ENCODE measurements around the gene RPS21. TPM values are rescaled to one million over a fixed set of nuclear protein-coding genes. Genes with fewer than 3 reads are reported as not detected.

The RPS21 gene
- total and polyA plus RNA-seq, 2 of the 4 experiments (the other 2 are of a cell fraction), result 2,710 to 4,298 TPM

DNA sequence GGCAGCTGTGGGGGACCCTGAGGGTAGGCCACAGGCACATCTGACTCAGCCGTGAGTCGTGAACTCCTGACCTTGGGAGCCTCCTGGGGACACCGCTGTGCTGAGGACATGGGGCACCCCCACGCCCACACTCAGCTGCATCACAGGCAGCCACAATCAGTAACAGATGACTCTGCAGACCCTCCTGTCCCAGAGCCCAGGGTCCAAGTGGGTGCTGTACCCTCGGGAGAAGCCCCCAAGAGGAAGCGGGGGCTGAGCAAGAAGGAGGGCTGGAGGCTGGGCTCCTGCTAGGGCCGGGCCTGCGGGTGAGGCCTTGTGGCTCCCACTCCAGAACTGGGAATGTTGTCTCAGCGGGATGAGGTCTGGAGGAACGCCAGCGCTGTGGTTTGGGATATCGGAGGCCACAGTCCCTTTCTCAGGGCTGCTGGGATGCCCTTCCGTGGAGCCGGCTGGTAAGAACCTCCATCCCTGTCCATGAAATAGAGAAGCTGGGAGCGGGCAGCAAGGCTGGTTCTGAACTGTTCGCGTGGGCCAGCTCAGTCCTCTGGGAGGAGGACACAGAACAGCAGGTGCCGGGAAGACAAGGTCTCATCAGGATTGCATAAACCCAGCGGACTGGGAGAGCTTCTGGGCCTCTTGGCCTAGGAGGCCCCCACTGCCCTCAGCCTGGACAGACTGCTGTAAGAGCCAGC, 16.6 kb upstream of the RPS21 start:
- no peak overlapping the region for H2BK5ac ChIP-seq (ENCODE audit: low read depth, low read length, poor library complexity, severe bottlenecking)
- H3K4me1 ChIP-seq (ENCODE audit: control insufficient read depth, insufficient read depth, low read length), result peaks cover 46% of the 10 kb centered on the region
- ATAC-seq (ENCODE audit: low read depth), result peak; percentile 13; the same call in 1 of the 2 replicates
- H3K36me3 ChIP-seq (ENCODE audit: control insufficient read depth, insufficient read depth, low read length), result no peaks in the 10 kb centered on the region
- 0 out of 2 replicates have a peak overlapping the region, but pooled peaks have one; percentile 27 for H4K91ac ChIP-seq (ENCODE audit: insufficient read depth, low read depth, low read length)
- in situ Hi-C loops (cut with MboI; ENCODE audit: low sequenced_read_pairs) (no loop called here), dilution Hi-C loops (cut with HindIII; ENCODE audit: low sequenced_read_pairs, unreplicated experiment) (no loop called here), intact Hi-C loops (cut with micrococcal nuclease) (no loop called here)
- H3K27ac ChIP-seq (ENCODE audit: insufficient read depth, low read length), result peak overlapping the region; percentile 51; the same call in 1 of the 2 replicates
- H4K5ac ChIP-seq (ENCODE audit: low read depth, low read length), result peak overlapping the region; percentile 23; the same call in 1 of the 2 replicates
- H3K4ac ChIP-seq (ENCODE audit: low read depth, low read length), result peak overlapping the region; percentile 66
- peak; percentile 5; the same call in 1 of the 2 replicates for TF ChIP-seq CEBPB (IDR thresholded peaks at IDR 0.05; ENCODE audit: low read depth, low read length)
- no peak for TF ChIP-seq FOS (IDR thresholded peaks at IDR 0.05; ENCODE audit: low read depth, low read length)
- no peak for TF ChIP-seq RFX5 (IDR thresholded peaks at IDR 0.05; ENCODE audit: low read depth, low read length)
- TF ChIP-seq MXI1 (IDR thresholded peaks at IDR 0.05; ENCODE audit: borderline replicate concordance, low read depth, low read length), result no peak
- H4K20me1 ChIP-seq (ENCODE audit: insufficient read depth, low read length), result peaks cover 12% of the 10 kb centered on the region
- no peak overlapping the region for H3K23ac ChIP-seq (ENCODE audit: low read depth, low read length)
- peak; percentile 79 for DNase-seq
- H3K79me1 ChIP-seq (ENCODE audit: low read depth in 1 of 2, low read length in 2 of 2), result no peaks in the 10 kb centered on the region
- H2AK5ac ChIP-seq (ENCODE audit: low read depth, low read length), result peak overlapping the region; percentile 58; the same call in 1 of the 2 replicates
- H2AK9ac ChIP-seq (replicated peaks; ENCODE audit: low read depth, low read length, poor library complexity), result peak overlapping the region; percentile 88
- H2AFZ ChIP-seq (replicated peaks; ENCODE audit: low read length, poor library complexity), result peak overlapping the region; percentile 67
- no peak overlapping the region for H3K56ac ChIP-seq (ENCODE audit: extremely low read depth, insufficient read depth, low read length)
- ChIA-PET CTCF (interaction anchor here (0.6 kb wide), 1 partner anchor 68 kb away, joined by 3 read pairs; the partner anchor contains the start of gene ADRM1), POLR2A (ENCODE audit: unreplicated experiment) (interaction anchor here (0.5 kb wide), 1 partner anchor 10 kb away, joined by 3 read pairs; no protein-coding TSS in a partner anchor)
- no peaks in the 10 kb centered on the region for H3K9me3 ChIP-seq (ENCODE audit: control insufficient read depth, insufficient read depth, low read length)
- no peak overlapping the region for H3K4me2 ChIP-seq (ENCODE audit: low read depth, low read length)
- WGBS, 2 experiments (ENCODE audit: extremely low coverage in 2 of 2, insufficient read length in 1 of 2), result 48% methylated on average over 8 of the region's 19 CpGs; no CpG with 5 or more reads in 1 of the 2 experiments
- H2BK20ac ChIP-seq (ENCODE audit: low read depth, low read length), result peak overlapping the region; percentile 42; the same call in 1 of the 2 replicates
- H3K4me3 ChIP-seq (ENCODE audit: insufficient read depth, low read depth, low read length), result no peak overlapping the region
- H3K18ac ChIP-seq (ENCODE audit: low read depth, low read length), result peak overlapping the region; percentile 3; the same call in 1 of the 2 replicates
- H2BK120ac ChIP-seq (ENCODE audit: low read depth, low read length), result peak overlapping the region; percentile 80
- no peak overlapping the region for H2BK15ac ChIP-seq (ENCODE audit: low read depth, low read length)
- no TSS peak for BruUV-seq (replicated peaks)
- H3K9me1 ChIP-seq (ENCODE audit: insufficient read depth, low read length), result peaks cover 13% of the 10 kb centered on the region; the same call in 1 of the 2 replicates
- H3K27me3 ChIP-seq (ENCODE audit: control insufficient read depth, insufficient read depth, low read length), result no peaks in the 10 kb centered on the region
- H4K8ac ChIP-seq (ENCODE audit: low read depth in 2 of 2, low read length in 2 of 2), result peak overlapping the region in 1 of 2 experiments; percentile 64; a peak in 1 of 4 replicates
- no peak overlapping the region for H3K9ac ChIP-seq (ENCODE audit: low read depth, low read length)
- H3K14ac ChIP-seq (replicated peaks; ENCODE audit: low read depth, low read length), result 0 out of 2 replicates have a peak overlapping the region, but pooled peaks have one; percentile 58

Data from IMR-90 (cell line).